ENCODE measurements around the gene SPIRE2. TPM values are rescaled to one million over a fixed set of nuclear protein-coding genes. Genes with fewer than 3 reads are reported as not detected.

SPIRE2 gene
- total and polyA plus RNA-seq, 2 of the 4 experiments (the other 2 are of a cell fraction) = 0.72 to 1.9 TPM

DNA sequence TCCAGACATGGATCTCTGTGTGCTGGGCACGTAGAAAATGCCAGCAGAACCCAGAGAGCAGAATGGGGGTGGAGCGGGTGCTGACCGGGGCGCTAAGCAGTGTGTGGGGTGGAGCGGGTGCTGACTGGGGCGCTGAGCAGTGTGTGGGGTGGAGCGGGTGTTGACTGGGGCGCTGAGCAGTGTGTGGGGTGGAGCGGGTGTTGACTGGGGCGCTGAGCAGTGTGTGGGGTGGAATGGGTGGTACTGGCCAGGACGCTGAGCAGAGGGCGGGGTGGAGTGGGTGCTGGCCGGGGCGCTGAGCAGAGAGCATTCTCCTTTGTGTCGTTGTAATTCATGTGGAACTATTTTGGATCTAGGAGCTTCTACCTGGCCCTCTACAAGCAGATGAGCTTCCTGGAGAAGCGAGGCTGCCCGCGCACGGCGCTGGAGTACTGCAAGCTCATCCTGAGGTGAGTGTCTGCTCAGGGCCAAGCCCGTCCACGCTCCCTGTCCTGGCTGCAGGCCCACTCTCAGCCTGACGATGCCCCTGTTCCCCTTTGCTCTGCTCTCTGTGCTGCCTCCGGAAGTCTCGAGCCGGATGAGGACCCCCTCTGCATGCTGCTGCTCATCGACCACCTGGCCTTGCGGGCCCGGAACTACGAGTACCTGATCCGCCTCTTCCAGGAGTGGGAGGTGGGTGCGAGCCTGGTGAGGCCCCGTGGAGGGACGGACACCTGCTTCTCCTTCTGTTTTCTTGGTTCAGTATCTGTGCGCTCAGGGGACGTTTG is 70.1 kb downstream of the SPIRE2 start:
- Histone ChIP-seq H3K4me3 (ENCODE audit: insufficient read depth, low read depth, low read length) (no peak overlapping the region), H3K4me1 (ENCODE audit: control insufficient read depth, insufficient read depth, low read length) (no peaks in the 10 kb centered on the region), H2BK15ac (ENCODE audit: low read depth, low read length) (no peak overlapping the region), H3K9me3 (ENCODE audit: control insufficient read depth, insufficient read depth, low read length) (no peaks in the 10 kb centered on the region), H3K9ac (ENCODE audit: low read depth, low read length) (no peak overlapping the region), H4K8ac (ENCODE audit: low read depth in 2 of 2, low read length in 2 of 2) (no peak overlapping the region), H3K14ac (replicated peaks; ENCODE audit: low read depth, low read length) (no peak overlapping the region), H3K27me3 (ENCODE audit: control insufficient read depth, insufficient read depth, low read length) (no peaks in the 10 kb centered on the region), H4K5ac (ENCODE audit: low read depth, low read length) (no peak overlapping the region), H2AFZ (replicated peaks; ENCODE audit: low read length, poor library complexity) (no peak overlapping the region), H2AK5ac (ENCODE audit: low read depth, low read length) (no peak overlapping the region), H4K91ac (ENCODE audit: insufficient read depth, low read depth, low read length) (no peak overlapping the region), H3K27ac (ENCODE audit: insufficient read depth, low read length) (no peak overlapping the region), H3K23ac (ENCODE audit: low read depth, low read length) (no peak overlapping the region), H3K4me2 (ENCODE audit: low read depth, low read length) (no peak overlapping the region), H2AK9ac (replicated peaks; ENCODE audit: low read depth, low read length, poor library complexity) (no peak overlapping the region), H2BK120ac (ENCODE audit: low read depth, low read length) (no peak overlapping the region), H3K4ac (ENCODE audit: low read depth, low read length) (no peak overlapping the region), H4K20me1 (ENCODE audit: insufficient read depth, low read length) (peaks cover 18% of the 10 kb centered on the region; the same call in 1 of the 2 replicates), H2BK5ac (ENCODE audit: low read depth, low read length, poor library complexity, severe bottlenecking) (no peak overlapping the region), H3K18ac (ENCODE audit: low read depth, low read length) (no peak overlapping the region), H3K56ac (ENCODE audit: extremely low read depth, insufficient read depth, low read length) (no peak overlapping the region), H3K36me3 (ENCODE audit: control insufficient read depth, insufficient read depth, low read length) (peaks cover 63% of the 10 kb centered on the region), H3K9me1 (ENCODE audit: insufficient read depth, low read length) (peaks cover 4% of the 10 kb centered on the region), H3K79me1 (ENCODE audit: low read depth in 1 of 2, low read length in 2 of 2) (peaks cover 8 to 40% of the 10 kb centered on the region in 2 experiments), H2BK20ac (ENCODE audit: low read depth, low read length) (no peak overlapping the region)
- TF ChIP-seq RFX5 (IDR thresholded peaks at IDR 0.05; ENCODE audit: low read depth, low read length) = no peak
- TF ChIP-seq BHLHE40 (IDR thresholded peaks at IDR 0.05; ENCODE audit: low read depth, low read length) = no peak
- TF ChIP-seq RAD21 (IDR thresholded peaks at IDR 0.05; ENCODE audit: low read length) = no peak
- TF ChIP-seq NFE2L2 (IDR thresholded peaks at IDR 0.05; ENCODE audit: low read depth, low read length) = no peak
- TF ChIP-seq MAFK (IDR thresholded peaks at IDR 0.05; ENCODE audit: low read depth, low read length) = no peak
- no peak for TF ChIP-seq POLR2A (IDR thresholded peaks at IDR 0.05; ENCODE audit: low read depth, low read length)
- TF ChIP-seq, protein P1, sequence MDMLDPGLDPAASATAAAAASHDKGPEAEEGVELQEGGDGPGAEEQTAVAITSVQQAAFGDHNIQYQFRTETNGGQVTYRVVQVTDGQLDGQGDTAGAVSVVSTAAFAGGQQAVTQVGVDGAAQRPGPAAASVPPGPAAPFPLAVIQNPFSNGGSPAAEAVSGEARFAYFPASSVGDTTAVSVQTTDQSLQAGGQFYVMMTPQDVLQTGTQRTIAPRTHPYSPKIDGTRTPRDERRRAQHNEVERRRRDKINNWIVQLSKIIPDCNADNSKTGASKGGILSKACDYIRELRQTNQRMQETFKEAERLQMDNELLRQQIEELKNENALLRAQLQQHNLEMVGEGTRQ (IDR thresholded peaks at IDR 0.05; ENCODE audit: low read depth, low read length) = no peak
- no peak for TF ChIP-seq MAZ (IDR thresholded peaks at IDR 0.05; ENCODE audit: borderline replicate concordance, low read depth, low read length)
- TF ChIP-seq, protein P2, sequence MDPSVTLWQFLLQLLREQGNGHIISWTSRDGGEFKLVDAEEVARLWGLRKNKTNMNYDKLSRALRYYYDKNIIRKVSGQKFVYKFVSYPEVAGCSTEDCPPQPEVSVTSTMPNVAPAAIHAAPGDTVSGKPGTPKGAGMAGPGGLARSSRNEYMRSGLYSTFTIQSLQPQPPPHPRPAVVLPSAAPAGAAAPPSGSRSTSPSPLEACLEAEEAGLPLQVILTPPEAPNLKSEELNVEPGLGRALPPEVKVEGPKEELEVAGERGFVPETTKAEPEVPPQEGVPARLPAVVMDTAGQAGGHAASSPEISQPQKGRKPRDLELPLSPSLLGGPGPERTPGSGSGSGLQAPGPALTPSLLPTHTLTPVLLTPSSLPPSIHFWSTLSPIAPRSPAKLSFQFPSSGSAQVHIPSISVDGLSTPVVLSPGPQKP (IDR thresholded peaks at IDR 0.05; ENCODE audit: borderline replicate concordance, low read depth, low read length) = no peak
- TF ChIP-seq MXI1 (IDR thresholded peaks at IDR 0.05; ENCODE audit: borderline replicate concordance, low read depth, low read length) = no peak
- no peak for TF ChIP-seq FOS (IDR thresholded peaks at IDR 0.05; ENCODE audit: low read depth, low read length)
- TF ChIP-seq SMC3 (IDR thresholded peaks at IDR 0.05; ENCODE audit: low read depth, low read length) = no peak
- no peak for TF ChIP-seq CTCF (conservative IDR thresholded peaks at IDR 0.05; ENCODE audit: low read depth, low read length)
- TF ChIP-seq CHD1 (IDR thresholded peaks at IDR 0.05; ENCODE audit: low read depth, low read length) = no peak
- TF ChIP-seq CEBPB (IDR thresholded peaks at IDR 0.05; ENCODE audit: low read depth, low read length) = no peak
- TF ChIP-seq RCOR1 (IDR thresholded peaks at IDR 0.05; ENCODE audit: insufficient replicate concordance, low read length) = no peak
- DNase-seq = no peak
- BruUV-seq (replicated peaks) = no TSS peak
- in situ Hi-C loops (cut with MboI; ENCODE audit: low sequenced_read_pairs) (no loop called here), intact Hi-C loops (cut with micrococcal nuclease) (no loop called here), dilution Hi-C loops (cut with HindIII; ENCODE audit: low sequenced_read_pairs, unreplicated experiment) (no loop called here)
- 94% methylated on average over 23 of the region's 36 CpGs; no CpG with 5 or more reads in 1 of the 2 experiments for WGBS, 2 experiments (ENCODE audit: extremely low coverage in 2 of 2, insufficient read length in 1 of 2)
- CTCF ChIA-PET = no interaction called here
- POLR2A ChIA-PET (ENCODE audit: unreplicated experiment) = no interaction called here
- no peak for ATAC-seq (ENCODE audit: low read depth)

All from IMR-90 (cell line).